GM15510 (cell line): Measurements from ENCODE around the gene SMPDL3B.

Experiments used
- POLR2A ChIP-seq: IDR thresholded peaks from 3 replicates; pipeline ENCODE4 v1.6.1; 2011; ENCODE audit warnings: borderline replicate concordance; ENCODE audit not compliant: insufficient read length; ENCODE audit errors: extremely low read depth

SMPDL3B gene, protein sequence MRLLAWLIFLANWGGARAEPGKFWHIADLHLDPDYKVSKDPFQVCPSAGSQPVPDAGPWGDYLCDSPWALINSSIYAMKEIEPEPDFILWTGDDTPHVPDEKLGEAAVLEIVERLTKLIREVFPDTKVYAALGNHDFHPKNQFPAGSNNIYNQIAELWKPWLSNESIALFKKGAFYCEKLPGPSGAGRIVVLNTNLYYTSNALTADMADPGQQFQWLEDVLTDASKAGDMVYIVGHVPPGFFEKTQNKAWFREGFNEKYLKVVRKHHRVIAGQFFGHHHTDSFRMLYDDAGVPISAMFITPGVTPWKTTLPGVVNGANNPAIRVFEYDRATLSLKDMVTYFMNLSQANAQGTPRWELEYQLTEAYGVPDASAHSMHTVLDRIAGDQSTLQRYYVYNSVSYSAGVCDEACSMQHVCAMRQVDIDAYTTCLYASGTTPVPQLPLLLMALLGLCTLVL

GRCh38 chr1:27934818-27935549 is at the start of gene SMPDL3B:
Gene SMPDL3B (plus strand): TSS chr1:27935000. CDS start chr1:27935184, 184 bp downstream.
- TF ChIP-seq POLR2A, result no peak

GRCh38 chr1:27885114-27885528 is 49.7 kb upstream of the SMPDL3B start:
- no peak for TF ChIP-seq POLR2A

DNA sequence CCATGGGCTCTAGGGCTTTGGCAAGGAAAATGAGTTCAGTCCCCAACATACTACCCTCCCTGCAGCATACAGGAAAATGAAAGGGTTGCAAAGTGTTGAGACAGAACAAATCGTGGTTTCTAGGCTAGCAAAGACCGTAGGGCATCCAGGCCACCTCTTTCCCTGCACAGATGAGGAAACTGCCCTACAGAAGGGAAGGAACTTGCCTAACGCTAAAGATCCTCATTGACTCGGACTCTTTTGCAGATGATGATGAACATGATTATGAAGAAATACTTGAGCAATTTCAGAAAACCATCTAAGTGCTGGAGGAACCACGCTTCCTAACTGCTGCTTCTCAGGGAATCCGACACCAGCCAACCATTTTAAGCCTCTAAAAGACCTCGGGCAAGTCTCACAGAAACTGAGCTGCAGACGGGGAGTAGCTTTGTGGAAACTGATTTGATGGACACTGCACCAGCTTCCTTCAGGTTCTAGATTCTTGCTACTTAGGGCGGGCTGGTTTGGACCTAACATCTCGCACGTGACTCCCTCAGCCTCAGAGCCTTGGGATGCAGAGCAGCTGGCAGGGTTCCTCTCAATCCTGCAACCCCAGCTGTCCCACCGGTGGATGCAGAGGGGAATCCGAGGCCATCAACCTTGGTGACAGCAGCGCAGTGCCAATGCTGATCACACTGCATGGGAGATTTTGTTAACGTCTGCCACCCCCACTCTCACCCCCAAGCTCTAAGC is 49.0 kb upstream of the SMPDL3B start:
- TF ChIP-seq POLR2A, result no peak

DNA sequence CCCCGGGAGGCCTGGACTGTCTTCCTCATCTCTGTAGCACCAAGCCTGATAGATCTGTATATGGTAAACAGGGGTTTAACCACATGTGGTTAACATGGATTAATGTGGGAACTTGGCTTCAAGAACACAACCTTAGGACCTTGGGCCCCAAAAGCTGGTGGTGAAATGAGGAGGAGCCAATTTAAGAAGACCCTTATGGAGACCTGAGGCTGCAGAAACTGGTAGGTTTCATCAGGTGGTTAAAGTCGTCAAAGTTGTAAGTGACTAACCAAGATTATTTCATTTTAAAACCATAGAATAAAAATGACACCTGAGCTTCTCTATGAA is 48.5 kb upstream of the SMPDL3B start:
- TF ChIP-seq POLR2A, result no peak

DNA sequence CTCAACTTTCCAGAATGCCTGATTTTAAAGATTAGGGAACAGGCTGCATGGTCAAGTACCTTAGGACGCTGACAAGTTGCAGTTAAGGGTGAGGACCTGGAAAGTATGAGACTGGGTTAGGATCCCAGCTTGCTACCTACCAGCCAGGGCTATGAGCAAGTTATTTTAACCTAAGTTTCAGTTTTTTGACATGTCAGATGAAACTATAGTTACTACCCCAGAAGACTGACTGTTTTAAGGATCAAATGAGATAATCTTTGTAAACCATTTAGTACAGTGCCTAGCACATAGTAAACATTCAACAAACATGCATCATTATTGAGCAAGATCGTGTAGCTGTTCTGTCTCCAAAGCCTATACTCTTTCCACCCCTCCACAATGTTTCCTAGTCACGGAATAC is 48.1 kb upstream of the SMPDL3B start:
- no peak for TF ChIP-seq POLR2A

DNA sequence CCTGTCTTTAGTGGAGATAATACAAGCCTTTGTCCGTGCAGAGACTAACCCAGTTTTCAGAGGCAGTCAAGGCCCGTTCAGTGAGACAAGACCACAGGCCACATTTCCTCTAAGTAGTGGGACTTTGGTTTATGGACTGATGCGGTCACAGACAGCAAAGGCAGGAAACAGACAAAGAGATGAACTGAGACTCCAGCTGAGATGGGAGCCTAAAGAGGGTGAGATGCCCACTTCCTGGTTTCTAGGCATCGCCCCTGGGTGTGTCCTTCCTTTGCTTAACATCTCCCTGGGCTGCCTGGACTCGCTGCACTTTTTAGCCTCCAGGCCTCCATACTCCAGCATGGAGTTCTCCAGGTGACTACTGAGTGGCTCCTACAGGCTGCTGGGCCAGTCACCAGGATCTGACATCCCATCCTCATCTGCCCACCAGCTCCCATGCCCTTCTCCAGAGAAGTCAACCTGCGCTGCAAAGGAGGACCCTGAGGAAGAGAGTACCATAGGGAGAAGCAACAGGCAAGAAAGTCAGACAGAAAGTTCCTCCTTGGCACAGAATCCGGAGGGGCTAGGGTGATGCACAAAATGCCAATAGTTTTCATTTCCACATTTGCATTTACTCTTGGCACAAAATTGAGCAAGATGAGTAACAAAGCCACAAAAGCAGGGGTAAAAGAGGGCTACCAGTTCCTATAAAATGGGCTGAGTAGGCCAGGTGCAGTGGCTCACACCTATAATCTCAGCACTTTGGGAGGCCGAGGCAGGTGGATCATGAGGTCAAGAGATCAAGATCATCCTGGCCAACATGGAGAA is 47.4 kb upstream of the SMPDL3B start:
- TF ChIP-seq POLR2A, result no peak

DNA sequence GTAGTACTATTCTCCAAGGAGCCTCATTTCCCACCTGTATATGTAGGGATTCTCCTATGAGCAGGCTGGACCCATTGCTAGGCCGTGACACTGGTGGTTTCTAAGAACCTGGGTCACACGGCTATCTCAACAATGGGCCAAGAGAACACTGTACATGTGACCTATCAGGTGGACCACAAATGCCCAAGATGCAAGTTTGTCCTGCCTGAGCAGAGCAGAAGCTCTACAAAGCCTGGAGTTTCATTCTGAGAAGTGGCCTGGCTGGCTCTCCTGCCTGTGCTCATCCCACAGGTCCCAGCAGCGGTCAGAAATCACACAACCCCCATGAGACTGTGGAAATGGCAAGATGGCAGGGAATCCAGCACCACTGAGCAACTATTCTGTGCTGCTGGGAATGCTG is 45.3 kb upstream of the SMPDL3B start:
- TF ChIP-seq POLR2A, result no peak

DNA sequence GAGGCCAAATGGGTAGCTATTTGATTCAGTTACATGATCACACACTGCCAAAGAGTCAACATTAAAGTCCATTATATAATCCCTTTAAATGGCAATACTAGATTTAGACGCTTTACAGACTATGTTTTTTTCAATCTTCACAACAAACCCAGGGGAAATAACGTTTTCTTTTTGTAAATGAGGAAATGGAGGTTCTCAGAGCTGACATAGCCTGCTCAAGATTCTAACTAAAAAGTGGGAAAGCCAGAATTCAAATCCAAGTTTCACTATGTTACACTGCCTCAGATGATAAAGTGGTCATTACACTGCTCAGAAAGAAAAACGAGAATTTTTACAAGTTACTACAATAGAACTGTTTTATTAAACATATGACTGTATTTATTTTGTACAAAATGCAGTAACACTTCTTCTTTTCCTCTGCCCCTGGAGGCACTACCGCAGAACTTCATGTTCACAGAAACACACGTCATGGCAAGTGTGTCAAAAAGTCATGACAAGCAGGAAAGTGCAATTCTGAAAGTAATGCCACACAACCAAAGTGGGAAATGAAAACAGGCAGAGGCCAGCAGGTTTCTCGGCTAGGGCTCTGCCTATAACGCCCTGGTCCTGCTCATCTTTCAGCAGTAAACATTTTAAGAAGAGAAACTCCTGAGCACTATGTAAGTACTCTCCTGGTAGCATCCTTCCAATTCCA is 43.5 kb upstream of the SMPDL3B start:
- TF ChIP-seq POLR2A, result no peak

GRCh38 chr1:27894521-27894920 is 40.3 kb upstream of the SMPDL3B start:
- no peak for TF ChIP-seq POLR2A

GRCh38 chr1:27906759-27907158 is 28.0 kb upstream of the SMPDL3B start:
- no peak for TF ChIP-seq POLR2A

DNA sequence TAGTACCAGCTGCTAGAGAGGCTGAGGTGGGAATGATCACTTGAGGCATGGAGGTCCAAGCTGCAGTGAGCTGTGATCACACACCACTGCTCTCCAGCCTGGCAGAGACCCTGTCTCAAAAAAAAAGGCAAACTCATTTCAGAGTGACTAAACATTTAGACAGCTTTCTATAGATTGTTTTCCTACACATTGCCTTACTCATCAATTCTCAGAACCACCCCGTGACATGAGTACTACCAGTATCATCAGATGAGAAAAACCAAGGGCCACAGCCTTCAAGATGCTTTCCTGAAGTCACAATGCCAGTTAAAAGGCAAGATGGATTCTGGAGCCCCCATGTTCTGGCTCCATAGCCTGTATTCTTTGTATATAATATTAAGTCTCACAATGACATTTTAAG is 22.4 kb upstream of the SMPDL3B start:
- TF ChIP-seq POLR2A, result no peak

GRCh38 chr1:27915082-27915575 is 19.7 kb upstream of the SMPDL3B start:
- no peak for TF ChIP-seq POLR2A

- no peak for TF ChIP-seq POLR2A
These were observed 12.5 kb upstream of the SMPDL3B start for GRCh38 chr1:27922272-27922671.

DNA sequence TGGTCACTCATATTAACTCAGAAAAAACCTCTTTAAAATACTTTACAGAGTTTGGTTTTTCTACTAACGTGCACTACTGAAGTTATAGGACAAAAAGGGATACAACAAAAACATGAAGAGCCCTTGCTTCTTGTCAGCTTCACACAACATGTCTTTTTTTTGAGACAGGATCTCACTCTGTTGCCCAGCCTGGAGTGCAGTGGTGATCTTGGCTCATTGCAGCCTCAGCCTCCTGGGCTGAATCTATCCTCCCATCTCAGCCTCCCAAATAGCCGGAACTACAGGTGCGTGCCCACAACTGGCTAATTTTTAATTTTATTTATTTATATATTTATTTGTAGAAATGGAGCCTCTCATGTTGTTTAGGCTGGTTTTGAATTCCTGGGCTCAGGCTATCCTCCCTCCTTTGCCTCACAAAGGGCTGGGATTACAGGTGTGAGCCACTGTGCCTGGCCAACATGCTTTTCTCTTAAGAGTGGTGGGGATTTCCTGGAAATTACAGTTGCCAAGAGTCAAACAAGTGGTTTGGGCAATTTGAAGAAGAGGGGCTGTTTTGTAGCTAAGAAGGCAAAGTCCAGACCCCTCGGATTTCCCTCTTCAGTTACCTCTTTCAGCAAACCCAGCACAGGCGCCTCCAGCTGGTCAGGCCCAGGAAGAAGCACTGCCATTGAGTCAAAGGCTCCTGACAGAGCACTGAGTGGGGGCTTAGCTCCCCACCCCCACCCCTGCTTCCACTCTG is 6.4 kb upstream of the SMPDL3B start:
- no peak for TF ChIP-seq POLR2A

DNA sequence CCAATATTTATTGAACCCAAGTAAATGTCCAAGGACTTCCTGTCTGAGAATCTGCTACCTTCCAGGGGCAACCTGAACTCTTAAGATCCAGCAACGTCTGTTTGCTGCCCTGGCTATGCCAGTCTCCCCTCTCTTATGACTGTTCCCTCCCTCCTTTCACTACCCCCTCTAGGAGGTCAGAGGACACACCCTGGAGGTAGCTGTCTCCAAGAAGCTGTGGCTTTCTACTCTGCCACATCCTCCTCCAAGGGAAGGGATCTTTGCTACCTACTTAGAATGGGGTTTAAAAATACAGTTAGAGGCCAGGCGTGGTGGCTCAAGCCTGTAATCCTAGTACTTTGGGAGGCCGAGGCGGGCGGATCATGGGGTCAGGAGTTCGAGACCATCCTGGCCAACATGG is 3.6 kb upstream of the SMPDL3B start:
- TF ChIP-seq POLR2A, result no peak
